ENCODE results near the gene PLA2G4C.

Gene PLA2G4C

GRCh38 chr19:48110350-48110966, at the start of gene PLA2G4C:
PLA2G4C (minus strand) TSS chr19:48110817; CDS start chr19:48106529, 4,288 bp downstream.
- DNase-seq (ENCODE audit: low read depth in 3 of 3) = peak; percentile 70 to 84 (median 71)

GRCh38 chr19:48158210-48158790, 47.7 kb upstream of the PLA2G4C start:
- DNase-seq (ENCODE audit: low read depth in 3 of 3) = no peak

- no peak for DNase-seq (ENCODE audit: low read depth in 3 of 3)
These were observed 43.4 kb upstream of the PLA2G4C start for GRCh38 chr19:48154003-48154402.

GRCh38 chr19:48152551-48152950, 41.9 kb upstream of the PLA2G4C start:
- peak; percentile 22 to 55 (median 54) for DNase-seq (ENCODE audit: low read depth in 3 of 3)

- DNase-seq (ENCODE audit: low read depth in 3 of 3) = no peak
These were observed 38.8 kb upstream of the PLA2G4C start for GRCh38 chr19:48149430-48149829.

- DNase-seq (ENCODE audit: low read depth in 3 of 3) = no peak
These were observed 38.0 kb upstream of the PLA2G4C start for GRCh38 chr19:48148576-48148975.

- DNase-seq (ENCODE audit: low read depth in 3 of 3) = no peak
These were observed 37.1 kb upstream of the PLA2G4C start for GRCh38 chr19:48147597-48148175.

GRCh38 chr19:48139053-48139452, 28.4 kb upstream of the PLA2G4C start:
- DNase-seq (ENCODE audit: low read depth in 3 of 3) = no peak

GRCh38 chr19:48137411-48137810, 26.8 kb upstream of the PLA2G4C start:
- DNase-seq (ENCODE audit: low read depth in 3 of 3) = no peak

- no peak for DNase-seq (ENCODE audit: low read depth in 3 of 3)
These were observed 25.9 kb upstream of the PLA2G4C start for GRCh38 chr19:48136547-48136946.

- DNase-seq (ENCODE audit: low read depth in 3 of 3) = peak in 1 of 3 experiments; percentile 37
These were observed 24.8 kb upstream of the PLA2G4C start for GRCh38 chr19:48135411-48135810.

GRCh38 chr19:48133094-48133493, 22.5 kb upstream of the PLA2G4C start:
- DNase-seq (ENCODE audit: low read depth in 3 of 3) = no peak

- DNase-seq (ENCODE audit: low read depth in 3 of 3) = no peak
These were observed 16.9 kb upstream of the PLA2G4C start for GRCh38 chr19:48127561-48127960.

GRCh38 chr19:48123907-48124651, 13.5 kb upstream of the PLA2G4C start:
- peak in 1 of 3 experiments; percentile 41 for DNase-seq (ENCODE audit: low read depth in 3 of 3)

GRCh38 chr19:48122421-48122820, 11.8 kb upstream of the PLA2G4C start:
- no peak for DNase-seq (ENCODE audit: low read depth in 3 of 3)

- no peak for DNase-seq (ENCODE audit: low read depth in 3 of 3)
These were observed 11.3 kb upstream of the PLA2G4C start for GRCh38 chr19:48121909-48122371.

GRCh38 chr19:48121066-48121465, 10.4 kb upstream of the PLA2G4C start:
- DNase-seq (ENCODE audit: low read depth in 3 of 3) = no peak

- no peak for DNase-seq (ENCODE audit: low read depth in 3 of 3)
These were observed 9.9 kb upstream of the PLA2G4C start for GRCh38 chr19:48120505-48120904.

- DNase-seq (ENCODE audit: low read depth in 3 of 3) = no peak
These were observed 7.5 kb upstream of the PLA2G4C start for GRCh38 chr19:48118131-48118517.

GRCh38 chr19:48117515-48118130, 7.0 kb upstream of the PLA2G4C start:
- DNase-seq (ENCODE audit: low read depth in 3 of 3) = no peak

GRCh38 chr19:48113190-48113917, 2.7 kb upstream of the PLA2G4C start:
- no peak for DNase-seq (ENCODE audit: low read depth in 3 of 3)
